HL-60 (cell line): ENCODE data around the gene NBAS.

Source experiments
- GABPA ChIP-seq: IDR thresholded peaks from 2 replicates; pipeline ENCODE4 v1.6.1; 2012; ENCODE audit warnings: low read depth
- TF ChIP-seq, protein P1 (sequence below): IDR thresholded peaks from one replicate; pipeline ENCODE4 v1.5.1; 2011; ENCODE audit warnings: low read length, control low read depth, inconsistent platforms; ENCODE audit not compliant: insufficient read depth
- TF ChIP-seq, protein P2 (sequence below): IDR thresholded peaks from 2 replicates; pipeline ENCODE4 v1.6.1; 2012; ENCODE audit warnings: low read depth; ENCODE audit not compliant: insufficient replicate concordance

DNA sequence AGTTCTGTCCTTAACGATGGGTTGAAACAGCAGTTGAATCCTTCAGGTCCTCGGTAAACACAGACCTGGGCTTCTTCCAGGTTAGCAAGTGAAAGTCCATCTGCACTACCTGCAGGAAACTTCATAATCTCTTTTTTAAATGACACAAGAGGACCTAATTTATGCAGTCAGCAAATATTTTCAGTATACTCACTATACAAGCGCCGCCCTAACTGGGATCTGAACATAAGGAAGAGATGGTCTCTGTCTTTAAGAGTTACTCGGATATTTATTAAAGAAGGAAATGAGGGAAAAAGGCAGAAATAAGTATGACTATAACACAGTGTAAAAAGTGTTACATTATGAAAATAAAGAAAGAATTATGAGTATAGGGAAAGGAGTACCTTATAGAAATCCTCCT, 103.3 kb downstream of the NBAS start:
- TF ChIP-seq, protein P1, sequence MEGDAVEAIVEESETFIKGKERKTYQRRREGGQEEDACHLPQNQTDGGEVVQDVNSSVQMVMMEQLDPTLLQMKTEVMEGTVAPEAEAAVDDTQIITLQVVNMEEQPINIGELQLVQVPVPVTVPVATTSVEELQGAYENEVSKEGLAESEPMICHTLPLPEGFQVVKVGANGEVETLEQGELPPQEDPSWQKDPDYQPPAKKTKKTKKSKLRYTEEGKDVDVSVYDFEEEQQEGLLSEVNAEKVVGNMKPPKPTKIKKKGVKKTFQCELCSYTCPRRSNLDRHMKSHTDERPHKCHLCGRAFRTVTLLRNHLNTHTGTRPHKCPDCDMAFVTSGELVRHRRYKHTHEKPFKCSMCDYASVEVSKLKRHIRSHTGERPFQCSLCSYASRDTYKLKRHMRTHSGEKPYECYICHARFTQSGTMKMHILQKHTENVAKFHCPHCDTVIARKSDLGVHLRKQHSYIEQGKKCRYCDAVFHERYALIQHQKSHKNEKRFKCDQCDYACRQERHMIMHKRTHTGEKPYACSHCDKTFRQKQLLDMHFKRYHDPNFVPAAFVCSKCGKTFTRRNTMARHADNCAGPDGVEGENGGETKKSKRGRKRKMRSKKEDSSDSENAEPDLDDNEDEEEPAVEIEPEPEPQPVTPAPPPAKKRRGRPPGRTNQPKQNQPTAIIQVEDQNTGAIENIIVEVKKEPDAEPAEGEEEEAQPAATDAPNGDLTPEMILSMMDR: no peak
- TF ChIP-seq, protein P2, sequence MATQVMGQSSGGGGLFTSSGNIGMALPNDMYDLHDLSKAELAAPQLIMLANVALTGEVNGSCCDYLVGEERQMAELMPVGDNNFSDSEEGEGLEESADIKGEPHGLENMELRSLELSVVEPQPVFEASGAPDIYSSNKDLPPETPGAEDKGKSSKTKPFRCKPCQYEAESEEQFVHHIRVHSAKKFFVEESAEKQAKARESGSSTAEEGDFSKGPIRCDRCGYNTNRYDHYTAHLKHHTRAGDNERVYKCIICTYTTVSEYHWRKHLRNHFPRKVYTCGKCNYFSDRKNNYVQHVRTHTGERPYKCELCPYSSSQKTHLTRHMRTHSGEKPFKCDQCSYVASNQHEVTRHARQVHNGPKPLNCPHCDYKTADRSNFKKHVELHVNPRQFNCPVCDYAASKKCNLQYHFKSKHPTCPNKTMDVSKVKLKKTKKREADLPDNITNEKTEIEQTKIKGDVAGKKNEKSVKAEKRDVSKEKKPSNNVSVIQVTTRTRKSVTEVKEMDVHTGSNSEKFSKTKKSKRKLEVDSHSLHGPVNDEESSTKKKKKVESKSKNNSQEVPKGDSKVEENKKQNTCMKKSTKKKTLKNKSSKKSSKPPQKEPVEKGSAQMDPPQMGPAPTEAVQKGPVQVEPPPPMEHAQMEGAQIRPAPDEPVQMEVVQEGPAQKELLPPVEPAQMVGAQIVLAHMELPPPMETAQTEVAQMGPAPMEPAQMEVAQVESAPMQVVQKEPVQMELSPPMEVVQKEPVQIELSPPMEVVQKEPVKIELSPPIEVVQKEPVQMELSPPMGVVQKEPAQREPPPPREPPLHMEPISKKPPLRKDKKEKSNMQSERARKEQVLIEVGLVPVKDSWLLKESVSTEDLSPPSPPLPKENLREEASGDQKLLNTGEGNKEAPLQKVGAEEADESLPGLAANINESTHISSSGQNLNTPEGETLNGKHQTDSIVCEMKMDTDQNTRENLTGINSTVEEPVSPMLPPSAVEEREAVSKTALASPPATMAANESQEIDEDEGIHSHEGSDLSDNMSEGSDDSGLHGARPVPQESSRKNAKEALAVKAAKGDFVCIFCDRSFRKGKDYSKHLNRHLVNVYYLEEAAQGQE: no peak
- TF ChIP-seq GABPA: no peak
